Psoas muscle (tissue), 8 donors: ENCODE data around the gene CFAP100. TPM values are rescaled to one million over a fixed set of nuclear protein-coding genes. Genes with fewer than 3 reads are reported as not detected.

Experiments
- ATAC-seq, 4 donors: fragments of 200-7000 bp; cut with Tn5 transposase; one replicate each; pipeline ENCODE4 v1.9.1; 2020; ENCODE audit warnings: moderate library complexity in 3 of 4, mild to moderate bottlenecking in 2 of 4
- DNase-seq, 2 donors: peaks; one replicate each; pipeline ENCODE4 v3.0.0-alpha.2; 2020
- H3K27ac ChIP-seq: fragments of 200-600 bp; one replicate; pipeline ENCODE4 v1.8.0; 2022
- H3K27me3 ChIP-seq, 3 donors: fragments of 200-600 bp in 1 of 3; one replicate each; pipeline versions ENCODE4 v1.6.1 to v1.8.0; 2013 to 2022; ENCODE audit warnings: low read length in 2 of 3, mild to moderate bottlenecking in 2 of 3, moderate library complexity in 1 of 3; ENCODE audit not compliant: insufficient read depth in 3 of 3
- H3K36me3 ChIP-seq, 2 donors: fragments of 200-600 bp in 1 of 2; one replicate each; pipeline versions ENCODE4 v1.6.1 to v1.8.0; 2013 to 2022; ENCODE audit warnings: low read depth in 1 of 2, mild to moderate bottlenecking in 1 of 2, moderate library complexity in 1 of 2; ENCODE audit not compliant: insufficient read depth in 1 of 2
- H3K4me1 ChIP-seq: fragments of 200-600 bp; one replicate; pipeline ENCODE4 v1.8.0; 2022
- H3K4me3 ChIP-seq: fragments of 200-600 bp; one replicate; pipeline ENCODE4 v1.8.0; 2022; ENCODE audit warnings: mild to moderate bottlenecking
- H3K9me3 ChIP-seq: fragments of 200-600 bp; one replicate; pipeline ENCODE4 v1.8.0; 2022
- CTCF ChIP-seq: fragments of 200-600 bp; IDR thresholded peaks from one replicate; pipeline ENCODE4 v1.8.0; 2022; ENCODE audit warnings: antibody characterized with exemption
- WGBS, 3 donors: extraction: QIAGEN DNeasy Blood & Tissue Kit; methylation state at CpG; one replicate each; pipeline versions ENCODE4 v1.1.6 to v1.1.7; 2013; 5-methylcytosine and 5-hydroxymethylcytosine counted together
- intact Hi-C, 2 donors: fragments of 100-400 bp; cut with DNase I; formaldehyde crosslinking; loops; one replicate each; pipeline versions ENCODE4 v1.11.0 to v1.14.2; 2022
- polyA plus RNA-seq, 3 donors: library from polyadenylated mRNA; stranded (reverse); fragments of 200-250 nt; gene quantifications; one replicate each; pipeline ENCODE4 v1.2.3, GENCODE V29; 2013
- total RNA-seq, 4 donors: library from RNA; stranded (reverse); fragmentation: NEBNext Ultra II Directional in 2 of 4; extraction: Animal tissue kit (Norgen Biotek cat#: 25700) in 2 of 4; gene quantifications; one replicate each; pipeline versions ENCODE4 v1.2.1 to v1.2.4, GENCODE V29; 2021 to 2023
- donor health status: healthy with polysubstance abuse.
- donor health status: DM: no; HTN: no; CAD: no; lungs with moderate emphysema.
- donor health status: Bipolar disorder and iron deficiency.
- donor health status: healthy.
- donor health status: DM: yes; HTN: yes; CAD: no.
- donor health status: DM: no; HTN: no; CAD: no.
- donor health status: DM: no; HTN: no; CAD: no.
- donor health status: DM: yes; HTN: yes; CAD: no.

The CFAP100 gene
- total and polyA plus RNA-seq, 7 donors = not detected

GRCh38 chr3:126422121-126422520, 27.4 kb downstream of the CFAP100 start:
- Histone ChIP-seq H3K4me3 (no peak overlapping the region), H3K4me1 (no peaks in the 10 kb centered on the region), H3K36me3 (peaks cover 0 to 6% of the 10 kb centered on the region in 2 donors), H3K9me3 (peaks cover 14% of the 10 kb centered on the region), H3K27ac (no peak overlapping the region), H3K27me3 (peaks cover 0 to 5% (median 0%) of the 10 kb centered on the region in 3 donors)
- DNase-seq (no peak), ATAC-seq (no peak)
- intact Hi-C loops = no loop called here
- 78 to 95% (median 87%) methylated on average over 8 of the region's 8 CpGs for WGBS, 3 donors
- no peak for TF ChIP-seq CTCF

GRCh38 chr3:126422571-126423091, 27.9 kb downstream of the CFAP100 start:
- intact Hi-C loops = no loop called here
- no peak for DNase-seq
- no peak overlapping the region for H3K27ac ChIP-seq
- WGBS, 3 donors = 77 to 91% (median 80%) methylated on average over 4 of the region's 4 CpGs
- peaks cover 0 to 2% (median 0%) of the 10 kb centered on the region in 3 donors for H3K27me3 ChIP-seq
- peaks cover 14% of the 10 kb centered on the region for H3K9me3 ChIP-seq
- peaks cover 0 to 6% of the 10 kb centered on the region in 2 donors for H3K36me3 ChIP-seq
- H3K4me1 ChIP-seq = no peaks in the 10 kb centered on the region
- TF ChIP-seq CTCF = no peak
- ATAC-seq = no peak
- H3K4me3 ChIP-seq = no peak overlapping the region

- H3K4me3 ChIP-seq = no peak overlapping the region
- intact Hi-C loops = no loop called here
- peaks cover 14% of the 10 kb centered on the region for H3K9me3 ChIP-seq
- no peak overlapping the region for H3K27ac ChIP-seq
- H3K4me1 ChIP-seq = no peaks in the 10 kb centered on the region
- DNase-seq (no peak), ATAC-seq (no peak)
- no peak for TF ChIP-seq CTCF
- peaks cover 0 to 6% of the 10 kb centered on the region in 2 donors for H3K36me3 ChIP-seq
- 78 to 85% (median 80%) methylated on average over 25 to 26 of the region's 26 CpGs for WGBS, 3 donors
- H3K27me3 ChIP-seq = no peaks in the 10 kb centered on the region
Measured at GRCh38 chr3:126423191-126424038, 28.7 kb downstream of the CFAP100 start.

GRCh38 chr3:126424039-126424717, 29.5 kb downstream of the CFAP100 start:
- Histone ChIP-seq H3K36me3 (peaks cover 0 to 6% of the 10 kb centered on the region in 2 donors), H3K4me3 (no peak overlapping the region), H3K27me3 (no peaks in the 10 kb centered on the region), H3K4me1 (no peaks in the 10 kb centered on the region), H3K27ac (no peak overlapping the region), H3K9me3 (peaks cover 14% of the 10 kb centered on the region)
- TF ChIP-seq CTCF = no peak
- 90 to 97% (median 96%) methylated on average over 10 of the region's 10 CpGs for WGBS, 3 donors
- intact Hi-C loops = no loop called here
- DNase-seq (no peak), ATAC-seq (no peak)
